Neural cell (in vitro differentiated cells): Measurements from ENCODE around the gene CFAP43. TPM values are rescaled to one million over a fixed set of nuclear protein-coding genes. Genes with fewer than 3 reads are reported as not detected.

Experiments used
- H2AFZ ChIP-seq: fragments of 200-600, 300-800 bp; sonication (generic), shearing (Covaris generic); 2 replicates; pipeline ENCODE4 v1.6.0; 2014; ENCODE audit warnings: low read depth, mild to moderate bottlenecking, antibody characterized with exemption, low read length, moderate library complexity
- H3F3A ChIP-seq: fragments of 200-600 bp; shearing (Covaris generic); 2 replicates; pipeline ENCODE4 v1.6.1; 2016; ENCODE audit warnings: mild to moderate bottlenecking, moderate library complexity, mixed read lengths, antibody characterized with exemption, low read length; ENCODE audit not compliant: insufficient read depth, poor library complexity, severe bottlenecking
- H3K27ac ChIP-seq: fragments of 200-600, 300-800 bp; sonication (generic), shearing (Covaris generic); 2 replicates; pipeline ENCODE4 v1.5.1; 2014; ENCODE audit warnings: mild to moderate bottlenecking, low read length, moderate library complexity
- H3K27me3 ChIP-seq: fragments of 300-800, 200-600 bp; sonication (generic), shearing (Covaris generic); 2 replicates; pipeline ENCODE4 v1.6.0; 2014; ENCODE audit warnings: mild to moderate bottlenecking, low read depth, low read length, moderate library complexity; ENCODE audit not compliant: insufficient read depth
- H3K36me3 ChIP-seq: fragments of 300-800, 200-600 bp; sonication (generic), shearing (Covaris generic); 2 replicates; pipeline ENCODE4 v1.5.1; 2014; ENCODE audit warnings: mild to moderate bottlenecking, antibody characterized with exemption, low read length, moderate library complexity; ENCODE audit not compliant: insufficient read depth
- H3K4me2 ChIP-seq: fragments of 300-800, 200-600 bp; sonication (generic), shearing (Covaris generic); 2 replicates; pipeline ENCODE4 v1.6.0; 2014; ENCODE audit warnings: mild to moderate bottlenecking, low read length
- H3K4me3 ChIP-seq: fragments of 300-800, 200-600 bp; sonication (generic), shearing (Covaris generic); 2 replicates; pipeline ENCODE4 v1.5.1; 2014; ENCODE audit warnings: mild to moderate bottlenecking, low read length, moderate library complexity
- H3K79me2 ChIP-seq: fragments of 200-600 bp; shearing (Covaris generic); replicated peaks from 2 replicates; pipeline ENCODE4 v1.6.0; 2014; ENCODE audit warnings: mild to moderate bottlenecking, low read length, moderate library complexity; ENCODE audit not compliant: insufficient read depth
- H3K9ac ChIP-seq: fragments of 300-800, 200-600 bp; sonication (generic), shearing (Covaris generic); 2 replicates; pipeline ENCODE4 v1.6.1; 2016; ENCODE audit warnings: mild to moderate bottlenecking, low read length, mixed read lengths
- H3K9me2 ChIP-seq: fragments of 200-600 bp; shearing (Covaris generic); 2 replicates; pipeline ENCODE4 v1.6.1; 2016; ENCODE audit warnings: mild to moderate bottlenecking, low read length, mixed read lengths; ENCODE audit not compliant: insufficient read depth
- H3K9me3 ChIP-seq: fragments of 200-600, 300-800 bp; sonication (generic), shearing (Covaris generic); 2 replicates; pipeline ENCODE4 v1.6.1; 2016; ENCODE audit warnings: mild to moderate bottlenecking, mixed run types, low read length, moderate library complexity, mixed read lengths
- H4K20me1 ChIP-seq: fragments of 200-600 bp; shearing (Covaris generic); 2 replicates; pipeline ENCODE4 v1.6.1; 2016; ENCODE audit warnings: mild to moderate bottlenecking, mixed run types; ENCODE audit not compliant: insufficient read depth
- EP300 ChIP-seq: fragments of 450-650 bp; conservative IDR thresholded peaks from 2 replicates; pipeline ENCODE4 v1.6.1; 2014; ENCODE audit warnings: antibody characterized with exemption, mild to moderate bottlenecking, moderate library complexity; ENCODE audit not compliant: poor library complexity, severe bottlenecking
- EZH2 ChIP-seq: fragments of 200-600, 300-800 bp; shearing (Covaris generic), sonication (generic); IDR thresholded peaks from 2 replicates; pipeline ENCODE4 v1.6.1; 2014; ENCODE audit warnings: antibody characterized with exemption, low read length, borderline replicate concordance, mild to moderate bottlenecking; ENCODE audit not compliant: insufficient read depth, poor library complexity, severe bottlenecking
- MXI1 ChIP-seq: fragments of 450-650 bp; conservative IDR thresholded peaks from 2 replicates; pipeline ENCODE4 v1.6.1; 2014; ENCODE audit warnings: antibody characterized with exemption, mild to moderate bottlenecking; ENCODE audit not compliant: poor library complexity, severe bottlenecking
- POLR2AphosphoS5 ChIP-seq: IDR thresholded peaks from 2 replicates; pipeline ENCODE4 v1.6.1; 2012
- RAD21 ChIP-seq: fragments of 450-650 bp; conservative IDR thresholded peaks from 2 replicates; pipeline ENCODE4 v1.6.1; 2014; ENCODE audit warnings: antibody characterized with exemption, mild to moderate bottlenecking, moderate library complexity
- SMC3 ChIP-seq: fragments of 450-650 bp; conservative IDR thresholded peaks from 2 replicates; pipeline ENCODE4 v1.6.1; 2014; ENCODE audit warnings: antibody characterized with exemption, mild to moderate bottlenecking, moderate library complexity; ENCODE audit not compliant: poor library complexity
- TAF1 ChIP-seq: IDR thresholded peaks from 2 replicates; pipeline ENCODE4 v1.6.1; 2012; ENCODE audit warnings: low read depth
- polyA plus RNA-seq: library from polyadenylated mRNA; depleted of rRNA; stranded (reverse); fragments of >200 nt; gene quantifications from 2 replicates; pipeline ENCODE4 v1.2.3, GENCODE V29; 2014
- TF ChIP-seq, protein P1 (sequence below): IDR thresholded peaks from 2 replicates; pipeline ENCODE4 v1.6.1; 2012; ENCODE audit warnings: borderline replicate concordance

CFAP43 gene
- polyA plus RNA-seq, 1 donor from 2014 or later = 5.0 TPM

GRCh38 chr10:104268405-104268712, 36.2 kb upstream of the CFAP43 start:
- Histone ChIP-seq H3K9me2 (no peaks in the 10 kb centered on the region), H3K27me3 (no peaks in the 10 kb centered on the region), H3K9ac (peak overlapping the region; percentile 75), H3F3A (no peaks in the 10 kb centered on the region), H3K27ac (peak overlapping the region; percentile 77), H2AFZ (peak overlapping the region; percentile 99), H3K9me3 (no peaks in the 10 kb centered on the region), H3K4me2 (peak overlapping the region; percentile 92), H3K36me3 (no peaks in the 10 kb centered on the region), H3K4me3 (peak overlapping the region; percentile 69), H4K20me1 (no peaks in the 10 kb centered on the region), H3K79me2 (peaks cover 18% of the 10 kb centered on the region)
- no peak for TF ChIP-seq EZH2
- TF ChIP-seq RAD21 = no peak
- TF ChIP-seq, protein P1, sequence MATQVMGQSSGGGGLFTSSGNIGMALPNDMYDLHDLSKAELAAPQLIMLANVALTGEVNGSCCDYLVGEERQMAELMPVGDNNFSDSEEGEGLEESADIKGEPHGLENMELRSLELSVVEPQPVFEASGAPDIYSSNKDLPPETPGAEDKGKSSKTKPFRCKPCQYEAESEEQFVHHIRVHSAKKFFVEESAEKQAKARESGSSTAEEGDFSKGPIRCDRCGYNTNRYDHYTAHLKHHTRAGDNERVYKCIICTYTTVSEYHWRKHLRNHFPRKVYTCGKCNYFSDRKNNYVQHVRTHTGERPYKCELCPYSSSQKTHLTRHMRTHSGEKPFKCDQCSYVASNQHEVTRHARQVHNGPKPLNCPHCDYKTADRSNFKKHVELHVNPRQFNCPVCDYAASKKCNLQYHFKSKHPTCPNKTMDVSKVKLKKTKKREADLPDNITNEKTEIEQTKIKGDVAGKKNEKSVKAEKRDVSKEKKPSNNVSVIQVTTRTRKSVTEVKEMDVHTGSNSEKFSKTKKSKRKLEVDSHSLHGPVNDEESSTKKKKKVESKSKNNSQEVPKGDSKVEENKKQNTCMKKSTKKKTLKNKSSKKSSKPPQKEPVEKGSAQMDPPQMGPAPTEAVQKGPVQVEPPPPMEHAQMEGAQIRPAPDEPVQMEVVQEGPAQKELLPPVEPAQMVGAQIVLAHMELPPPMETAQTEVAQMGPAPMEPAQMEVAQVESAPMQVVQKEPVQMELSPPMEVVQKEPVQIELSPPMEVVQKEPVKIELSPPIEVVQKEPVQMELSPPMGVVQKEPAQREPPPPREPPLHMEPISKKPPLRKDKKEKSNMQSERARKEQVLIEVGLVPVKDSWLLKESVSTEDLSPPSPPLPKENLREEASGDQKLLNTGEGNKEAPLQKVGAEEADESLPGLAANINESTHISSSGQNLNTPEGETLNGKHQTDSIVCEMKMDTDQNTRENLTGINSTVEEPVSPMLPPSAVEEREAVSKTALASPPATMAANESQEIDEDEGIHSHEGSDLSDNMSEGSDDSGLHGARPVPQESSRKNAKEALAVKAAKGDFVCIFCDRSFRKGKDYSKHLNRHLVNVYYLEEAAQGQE = no peak
- TF ChIP-seq POLR2AphosphoS5 = no peak
- TF ChIP-seq TAF1 = peak; percentile 15
- TF ChIP-seq SMC3 = no peak

- Histone ChIP-seq H3F3A (no peaks in the 10 kb centered on the region), H3K4me3 (peak overlapping the region; percentile 69), H3K9me3 (no peaks in the 10 kb centered on the region), H3K9ac (peak overlapping the region; percentile 75), H3K4me2 (peak overlapping the region; percentile 92), H3K36me3 (no peaks in the 10 kb centered on the region), H2AFZ (peak overlapping the region; percentile 99), H3K27me3 (no peaks in the 10 kb centered on the region), H3K27ac (peak overlapping the region; percentile 77), H3K79me2 (peaks cover 18% of the 10 kb centered on the region), H4K20me1 (no peaks in the 10 kb centered on the region), H3K9me2 (no peaks in the 10 kb centered on the region)
- TF ChIP-seq POLR2AphosphoS5 (no peak), EZH2 (no peak), SMC3 (no peak), RAD21 (no peak), MXI1 (no peak), EP300 (no peak), TAF1 (no peak)
Measured at GRCh38 chr10:104267721-104268404, 35.7 kb upstream of the CFAP43 start.

- Histone ChIP-seq H4K20me1 (no peaks in the 10 kb centered on the region), H2AFZ (no peak overlapping the region), H3K27ac (no peak overlapping the region), H3K27me3 (no peaks in the 10 kb centered on the region), H3K36me3 (no peaks in the 10 kb centered on the region), H3K9me3 (no peaks in the 10 kb centered on the region), H3K9me2 (no peaks in the 10 kb centered on the region), H3K4me3 (no peak overlapping the region), H3F3A (no peaks in the 10 kb centered on the region), H3K79me2 (peaks cover 18% of the 10 kb centered on the region), H3K4me2 (no peak overlapping the region), H3K9ac (no peak overlapping the region)
- no peak for TF ChIP-seq MXI1
Measured at GRCh38 chr10:104264783-104265182, 32.6 kb upstream of the CFAP43 start.
